ENCODE measurements around the gene C12orf56. TPM values are rescaled to one million over a fixed set of nuclear protein-coding genes. Genes with fewer than 3 reads are reported as not detected.

C12orf56 gene
- total RNA-seq, 4 donors from 2014 or later = not detected

- TF ChIP-seq, protein P1, sequence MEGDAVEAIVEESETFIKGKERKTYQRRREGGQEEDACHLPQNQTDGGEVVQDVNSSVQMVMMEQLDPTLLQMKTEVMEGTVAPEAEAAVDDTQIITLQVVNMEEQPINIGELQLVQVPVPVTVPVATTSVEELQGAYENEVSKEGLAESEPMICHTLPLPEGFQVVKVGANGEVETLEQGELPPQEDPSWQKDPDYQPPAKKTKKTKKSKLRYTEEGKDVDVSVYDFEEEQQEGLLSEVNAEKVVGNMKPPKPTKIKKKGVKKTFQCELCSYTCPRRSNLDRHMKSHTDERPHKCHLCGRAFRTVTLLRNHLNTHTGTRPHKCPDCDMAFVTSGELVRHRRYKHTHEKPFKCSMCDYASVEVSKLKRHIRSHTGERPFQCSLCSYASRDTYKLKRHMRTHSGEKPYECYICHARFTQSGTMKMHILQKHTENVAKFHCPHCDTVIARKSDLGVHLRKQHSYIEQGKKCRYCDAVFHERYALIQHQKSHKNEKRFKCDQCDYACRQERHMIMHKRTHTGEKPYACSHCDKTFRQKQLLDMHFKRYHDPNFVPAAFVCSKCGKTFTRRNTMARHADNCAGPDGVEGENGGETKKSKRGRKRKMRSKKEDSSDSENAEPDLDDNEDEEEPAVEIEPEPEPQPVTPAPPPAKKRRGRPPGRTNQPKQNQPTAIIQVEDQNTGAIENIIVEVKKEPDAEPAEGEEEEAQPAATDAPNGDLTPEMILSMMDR (IDR thresholded peaks at IDR 0.05; ENCODE audit: low read depth) = no peak
Observed at GRCh38 chr12:64385468-64385867, 5.1 kb downstream of the C12orf56 start.

GRCh38 chr12:64385019-64385418, 5.5 kb downstream of the C12orf56 start:
- TF ChIP-seq, protein P1 (IDR thresholded peaks at IDR 0.05; ENCODE audit: low read depth) = no peak

DNA sequence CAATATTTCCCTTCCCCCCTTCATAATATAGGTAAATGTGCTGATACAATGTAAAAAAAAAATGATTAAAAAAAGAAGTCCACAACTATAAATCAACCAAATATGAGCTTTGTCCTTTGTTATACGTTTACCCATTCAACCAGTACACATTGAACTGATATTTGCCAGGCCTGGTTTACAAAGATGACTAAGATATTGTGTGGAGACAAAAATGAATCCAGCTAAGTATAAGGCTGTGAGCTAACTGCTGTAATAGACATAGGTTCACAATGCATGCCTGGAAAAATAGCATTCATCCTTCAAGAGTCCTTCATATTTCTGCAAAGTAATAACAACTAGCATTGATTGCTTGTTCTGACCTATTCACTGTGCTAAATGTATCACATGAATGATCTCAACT, 6.9 kb downstream of the C12orf56 start:
- TF ChIP-seq, protein P1 (IDR thresholded peaks at IDR 0.05; ENCODE audit: low read depth) = no peak

DNA sequence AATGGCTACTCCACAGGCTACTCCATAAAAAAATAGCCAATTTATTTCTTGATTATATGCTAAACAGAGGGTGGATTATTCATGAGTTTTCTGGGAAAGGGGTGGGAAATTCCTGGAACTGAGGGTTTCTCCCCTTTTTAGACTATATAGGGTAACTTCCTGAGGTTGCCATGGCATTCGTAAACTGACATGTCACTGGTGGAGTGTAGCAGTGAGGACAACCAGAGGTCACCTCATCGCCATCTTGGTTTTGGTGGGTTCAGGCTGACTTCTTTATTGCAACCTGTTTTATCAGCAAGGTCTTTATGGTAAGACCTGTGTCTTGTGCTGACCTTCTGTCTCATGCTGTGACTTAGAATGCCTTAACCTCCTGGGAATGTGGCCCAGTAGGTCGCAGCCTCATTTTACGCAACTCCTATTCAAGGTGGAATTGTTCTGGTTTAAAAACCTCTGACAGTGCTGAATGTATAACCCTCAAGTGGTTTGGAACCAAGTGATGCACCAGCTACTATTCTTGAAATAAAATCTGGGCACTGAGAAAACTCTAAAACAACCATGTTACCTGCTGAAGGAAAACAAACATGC, 27.7 kb downstream of the C12orf56 start:
- TF ChIP-seq, protein P1 (IDR thresholded peaks at IDR 0.05; ENCODE audit: low read depth) = no peak

GRCh38 chr12:64352181-64352580, 38.4 kb downstream of the C12orf56 start:
- TF ChIP-seq, protein P1 (IDR thresholded peaks at IDR 0.05; ENCODE audit: low read depth) = no peak

GRCh38 chr12:64351265-64351664, 39.3 kb downstream of the C12orf56 start:
- TF ChIP-seq, protein P1 (IDR thresholded peaks at IDR 0.05; ENCODE audit: low read depth) = no peak

DNA sequence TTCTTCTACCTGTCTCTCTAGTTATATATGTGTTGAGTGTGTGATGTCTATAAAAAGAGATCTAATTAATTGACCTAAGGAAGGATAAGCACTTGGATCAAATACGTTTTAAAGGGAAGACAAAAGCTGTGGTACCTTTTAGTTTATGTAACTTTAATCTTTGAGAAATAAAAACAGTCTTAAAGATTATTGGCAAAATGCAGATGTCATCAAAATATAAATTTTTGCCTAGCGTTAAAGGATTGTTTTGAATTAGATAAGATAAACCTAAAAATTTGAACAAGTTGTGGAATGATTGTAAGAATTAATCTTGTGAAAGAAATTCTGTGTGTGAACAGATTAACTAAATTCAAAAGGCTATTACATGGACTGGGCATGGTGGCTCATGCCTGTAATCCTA, 42.9 kb downstream of the C12orf56 start:
- TF ChIP-seq, protein P1 (IDR thresholded peaks at IDR 0.05; ENCODE audit: low read depth) = no peak

Data from subcutaneous adipose tissue (tissue), 4 donors.